Measurements from ENCODE around the gene FYCO1. TPM values are rescaled to one million over a fixed set of nuclear protein-coding genes. Genes with fewer than 3 reads are reported as not detected.

The FYCO1 gene
- total and polyA plus RNA-seq, 7 donors, result 8.4 to 115 (median 72.1) TPM

DNA sequence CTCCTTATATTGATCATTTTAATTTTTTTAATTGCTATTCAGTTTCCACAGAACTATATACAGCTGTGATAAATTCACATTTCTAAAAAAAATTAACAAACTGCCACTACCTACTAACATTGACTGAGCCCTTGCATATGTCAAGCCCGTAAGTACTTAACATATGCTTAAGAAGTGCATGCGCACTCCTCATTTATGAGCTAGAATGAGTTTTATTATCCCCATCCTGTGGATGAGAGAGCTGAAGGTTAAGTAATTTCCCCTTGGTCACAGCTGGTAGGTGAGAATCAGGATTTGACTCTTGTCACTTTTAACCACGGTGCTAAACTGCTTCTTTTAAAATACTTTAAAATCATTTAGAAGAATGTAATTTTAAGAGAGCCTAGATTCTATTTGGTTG, 26.5 kb downstream of the FYCO1 start:
- no peak for TF ChIP-seq POLR2AphosphoS5 (IDR thresholded peaks at IDR 0.05)
- TF ChIP-seq, protein P1, sequence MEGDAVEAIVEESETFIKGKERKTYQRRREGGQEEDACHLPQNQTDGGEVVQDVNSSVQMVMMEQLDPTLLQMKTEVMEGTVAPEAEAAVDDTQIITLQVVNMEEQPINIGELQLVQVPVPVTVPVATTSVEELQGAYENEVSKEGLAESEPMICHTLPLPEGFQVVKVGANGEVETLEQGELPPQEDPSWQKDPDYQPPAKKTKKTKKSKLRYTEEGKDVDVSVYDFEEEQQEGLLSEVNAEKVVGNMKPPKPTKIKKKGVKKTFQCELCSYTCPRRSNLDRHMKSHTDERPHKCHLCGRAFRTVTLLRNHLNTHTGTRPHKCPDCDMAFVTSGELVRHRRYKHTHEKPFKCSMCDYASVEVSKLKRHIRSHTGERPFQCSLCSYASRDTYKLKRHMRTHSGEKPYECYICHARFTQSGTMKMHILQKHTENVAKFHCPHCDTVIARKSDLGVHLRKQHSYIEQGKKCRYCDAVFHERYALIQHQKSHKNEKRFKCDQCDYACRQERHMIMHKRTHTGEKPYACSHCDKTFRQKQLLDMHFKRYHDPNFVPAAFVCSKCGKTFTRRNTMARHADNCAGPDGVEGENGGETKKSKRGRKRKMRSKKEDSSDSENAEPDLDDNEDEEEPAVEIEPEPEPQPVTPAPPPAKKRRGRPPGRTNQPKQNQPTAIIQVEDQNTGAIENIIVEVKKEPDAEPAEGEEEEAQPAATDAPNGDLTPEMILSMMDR (IDR thresholded peaks at IDR 0.05), result no peak
- no peak for TF ChIP-seq POLR2A (IDR thresholded peaks at IDR 0.05)
- no peak for TF ChIP-seq EP300 (IDR thresholded peaks at IDR 0.05)
- WGBS, 2 donors, result 88 to 95% methylated on average over 3 of the region's 3 CpGs
- H3K9me3 ChIP-seq, result no peaks in the 10 kb centered on the region
- peaks cover 0 to 78% (median 45%) of the 10 kb centered on the region in 4 donors for H3K4me1 ChIP-seq
- H3K27me3 ChIP-seq, result no peaks in the 10 kb centered on the region
- no peak overlapping the region for H3K4me3 ChIP-seq
- H3K27ac ChIP-seq, result peak overlapping the region in 2 of 4 donors; percentile 81 to 87
- H3K36me3 ChIP-seq, result peaks cover 27 to 71% (median 48%) of the 10 kb centered on the region in 4 donors
- intact Hi-C loops (cut with DNase I), result no loop called here
- no peak for DNase-seq

DNA sequence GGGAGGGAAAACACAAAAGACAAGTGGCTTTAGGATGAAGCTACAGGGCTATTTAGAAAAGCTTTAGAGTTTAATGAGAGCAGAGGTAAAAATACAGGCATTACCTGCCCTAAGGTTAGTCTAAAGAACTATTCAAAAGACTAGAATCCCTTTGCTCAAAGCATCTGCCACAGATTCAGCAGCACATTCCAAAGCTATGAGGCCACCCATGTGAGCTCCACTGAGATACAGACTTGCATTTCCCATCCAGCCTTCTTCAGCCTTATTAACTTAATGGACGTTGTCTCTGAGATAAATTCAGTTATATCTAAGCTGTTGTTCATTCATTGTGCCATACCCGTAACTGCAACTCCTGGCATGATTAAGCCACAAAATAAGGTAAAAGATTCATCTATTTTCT, 26.9 kb downstream of the FYCO1 start:
- no peak for DNase-seq
- Histone ChIP-seq H3K4me1 (peaks cover 0 to 77% (median 45%) of the 10 kb centered on the region in 4 donors), H3K27me3 (no peaks in the 10 kb centered on the region), H3K9me3 (no peaks in the 10 kb centered on the region), H3K4me3 (no peak overlapping the region), H3K36me3 (peaks cover 27 to 71% (median 52%) of the 10 kb centered on the region in 4 donors), H3K27ac (peak overlapping the region in 3 of 4 donors; percentile 43 to 81 (median 56))
- intact Hi-C loops (cut with DNase I), result no loop called here
- TF ChIP-seq, protein P1 (IDR thresholded peaks at IDR 0.05), result no peak
- TF ChIP-seq POLR2A (IDR thresholded peaks at IDR 0.05) (no peak), EP300 (IDR thresholded peaks at IDR 0.05) (no peak), POLR2AphosphoS5 (IDR thresholded peaks at IDR 0.05) (no peak)
- WGBS, 2 donors, result 84 to 95% methylated on average over 2 of the region's 2 CpGs

DNA sequence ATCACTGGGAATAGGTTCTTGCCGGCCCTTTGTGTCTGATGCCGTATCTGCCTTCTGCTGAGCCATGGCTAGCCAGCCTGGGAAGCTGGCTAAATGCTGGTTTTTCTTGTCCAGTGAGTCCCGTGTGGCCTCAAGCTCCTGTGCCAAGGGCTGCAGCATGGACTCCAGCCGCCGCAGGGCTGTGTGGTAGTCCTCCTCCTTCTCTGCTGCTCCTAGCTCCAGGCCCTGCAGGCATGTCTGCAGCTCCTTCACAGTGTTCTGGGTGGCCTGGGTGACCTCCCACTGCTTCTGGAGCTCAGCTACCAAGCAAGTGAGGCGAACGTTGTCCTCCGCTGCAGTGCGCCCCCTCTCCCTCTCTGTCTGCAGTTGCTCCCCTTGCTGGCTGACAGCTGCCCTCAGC, 27.5 kb downstream of the FYCO1 start:
- intact Hi-C loops (cut with DNase I), result no loop called here
- no peaks in the 10 kb centered on the region for H3K9me3 ChIP-seq
- DNase-seq, result no peak
- no peak overlapping the region for H3K4me3 ChIP-seq
- H3K4me1 ChIP-seq, result peaks cover 0 to 71% (median 41%) of the 10 kb centered on the region in 4 donors
- H3K36me3 ChIP-seq, result peaks cover 30 to 75% (median 57%) of the 10 kb centered on the region in 4 donors
- WGBS, 2 donors, result 90 to 92% methylated on average over 9 of the region's 9 CpGs
- no peaks in the 10 kb centered on the region for H3K27me3 ChIP-seq
- H3K27ac ChIP-seq, result peak overlapping the region in 3 of 4 donors; percentile 43 to 81 (median 56)
- TF ChIP-seq POLR2AphosphoS5 (IDR thresholded peaks at IDR 0.05) (no peak), EP300 (IDR thresholded peaks at IDR 0.05) (no peak), POLR2A (IDR thresholded peaks at IDR 0.05) (no peak)
- TF ChIP-seq, protein P1 (IDR thresholded peaks at IDR 0.05), result no peak

DNA sequence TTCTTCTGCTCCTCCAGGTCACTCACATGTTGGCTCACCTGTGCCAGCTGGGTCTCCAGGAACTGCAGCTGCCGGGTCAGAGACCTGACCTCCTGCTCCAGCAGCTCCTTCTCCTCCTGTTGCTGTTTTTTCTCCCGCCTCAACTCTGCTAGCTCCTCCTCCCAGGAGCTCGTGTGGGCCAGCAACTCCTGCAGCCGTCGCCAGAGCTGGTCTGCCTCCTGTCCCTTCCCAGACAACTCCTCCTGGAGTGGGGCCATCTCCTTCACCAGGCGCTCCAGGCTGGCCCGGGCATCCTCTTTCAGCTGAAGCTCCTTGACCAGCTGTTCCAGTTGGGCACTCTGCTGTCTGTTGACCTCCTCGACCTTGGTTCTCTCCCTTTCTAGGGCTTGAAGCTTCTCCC, 27.9 kb downstream of the FYCO1 start:
- 77 to 88% methylated on average over 8 of the region's 8 CpGs for WGBS, 2 donors
- H3K27ac ChIP-seq, result peak overlapping the region in 3 of 4 donors; percentile 43 to 81 (median 56)
- peak; percentile 78 for DNase-seq
- TF ChIP-seq POLR2AphosphoS5 (IDR thresholded peaks at IDR 0.05) (peak in 3 of 4 donors; percentile 5 to 32 (median 12)), POLR2A (IDR thresholded peaks at IDR 0.05) (no peak)
- no peaks in the 10 kb centered on the region for H3K27me3 ChIP-seq
- H3K9me3 ChIP-seq, result no peaks in the 10 kb centered on the region
- no peak overlapping the region for H3K4me3 ChIP-seq
- H3K4me1 ChIP-seq, result peaks cover 0 to 67% (median 37%) of the 10 kb centered on the region in 4 donors
- H3K36me3 ChIP-seq, result peaks cover 34 to 79% (median 61%) of the 10 kb centered on the region in 4 donors
- intact Hi-C loops (cut with DNase I), result no loop called here

DNA sequence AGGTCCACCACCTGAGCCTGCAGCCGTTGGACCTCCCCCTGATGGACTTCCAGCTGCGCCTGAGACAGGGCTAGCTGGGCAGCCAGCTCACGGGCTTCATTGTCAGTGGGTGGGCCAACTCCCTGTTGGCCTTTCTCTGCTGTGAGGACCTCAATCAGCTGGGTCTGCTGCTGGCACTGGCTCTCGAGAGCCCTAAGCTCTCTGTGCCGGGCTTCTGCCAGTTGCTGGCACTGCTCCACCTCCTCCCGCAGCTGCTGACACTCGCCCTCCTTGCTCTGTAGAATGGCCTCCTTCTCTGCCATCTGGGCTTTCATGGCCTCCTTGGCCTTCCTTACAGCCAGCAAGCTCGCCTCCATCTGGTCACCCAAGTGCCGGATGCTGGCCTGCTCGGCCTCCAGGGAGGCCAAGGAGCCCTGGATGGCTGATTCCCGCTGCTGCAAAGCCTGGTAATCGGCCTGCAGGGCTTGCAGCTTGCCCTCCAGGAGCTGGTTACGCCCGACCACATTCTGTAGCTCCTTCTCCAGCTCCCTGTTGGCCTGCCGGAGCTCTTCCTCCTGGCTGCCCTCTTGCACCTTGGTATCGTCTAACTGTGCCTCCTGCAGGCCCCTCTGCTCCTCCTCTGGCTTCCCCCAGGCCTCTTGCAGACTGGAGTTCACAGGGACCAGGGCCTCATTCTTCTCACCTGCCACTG, 28.5 kb downstream of the FYCO1 start:
- Histone ChIP-seq H3K4me3 (no peak overlapping the region), H3K9me3 (no peaks in the 10 kb centered on the region), H3K27ac (peak overlapping the region in 3 of 4 donors; percentile 43 to 81 (median 56)), H3K27me3 (no peaks in the 10 kb centered on the region), H3K4me1 (peaks cover 0 to 62% (median 31%) of the 10 kb centered on the region in 4 donors), H3K36me3 (peaks cover 39 to 86% (median 67%) of the 10 kb centered on the region in 4 donors)
- 88 to 93% methylated on average over 16 of the region's 16 CpGs for WGBS, 2 donors
- no peak for TF ChIP-seq POLR2A (IDR thresholded peaks at IDR 0.05)
- intact Hi-C loops (cut with DNase I), result no loop called here
- DNase-seq, result no peak
